Omental fat pad (tissue), 4 donors: ENCODE data around the gene TMEM258. TPM values are rescaled to one million over a fixed set of nuclear protein-coding genes. Genes with fewer than 3 reads are reported as not detected.

Experiments used
- ATAC-seq: fragments of 150-250 bp; one replicate; pipeline ENCODE4 v1.9.1; 2016; ENCODE audit warnings: mild to moderate bottlenecking, moderate library complexity; ENCODE audit not compliant: low FRiP score
- DNase-seq: peaks from one replicate; pipeline ENCODE4 v3.0.0-alpha.2; 2019; ENCODE audit warnings: low spot score
- total RNA-seq, 4 donors: library from RNA; depleted of rRNA; stranded (reverse); fragments of >200 nt; gene quantifications; one replicate each; pipeline ENCODE4 v1.1.0, GENCODE V29; 2016
- TF ChIP-seq, protein P1 (sequence below), 3 donors: fragments of 450-650 bp; IDR thresholded peaks; one replicate each; pipeline ENCODE4 v1.5.1; 2016 to 2017; ENCODE audit warnings: antibody characterized with exemption in 3 of 3, mild to moderate bottlenecking in 3 of 3, moderate library complexity in 2 of 3

TMEM258 gene
- total RNA-seq = 10 to 100 TPM; 27.9 to 52.6 (median 43.4) TPM

- DNase-seq (peak; percentile 81), ATAC-seq (peak; percentile 67)
- TF ChIP-seq, protein P1, sequence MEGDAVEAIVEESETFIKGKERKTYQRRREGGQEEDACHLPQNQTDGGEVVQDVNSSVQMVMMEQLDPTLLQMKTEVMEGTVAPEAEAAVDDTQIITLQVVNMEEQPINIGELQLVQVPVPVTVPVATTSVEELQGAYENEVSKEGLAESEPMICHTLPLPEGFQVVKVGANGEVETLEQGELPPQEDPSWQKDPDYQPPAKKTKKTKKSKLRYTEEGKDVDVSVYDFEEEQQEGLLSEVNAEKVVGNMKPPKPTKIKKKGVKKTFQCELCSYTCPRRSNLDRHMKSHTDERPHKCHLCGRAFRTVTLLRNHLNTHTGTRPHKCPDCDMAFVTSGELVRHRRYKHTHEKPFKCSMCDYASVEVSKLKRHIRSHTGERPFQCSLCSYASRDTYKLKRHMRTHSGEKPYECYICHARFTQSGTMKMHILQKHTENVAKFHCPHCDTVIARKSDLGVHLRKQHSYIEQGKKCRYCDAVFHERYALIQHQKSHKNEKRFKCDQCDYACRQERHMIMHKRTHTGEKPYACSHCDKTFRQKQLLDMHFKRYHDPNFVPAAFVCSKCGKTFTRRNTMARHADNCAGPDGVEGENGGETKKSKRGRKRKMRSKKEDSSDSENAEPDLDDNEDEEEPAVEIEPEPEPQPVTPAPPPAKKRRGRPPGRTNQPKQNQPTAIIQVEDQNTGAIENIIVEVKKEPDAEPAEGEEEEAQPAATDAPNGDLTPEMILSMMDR (IDR thresholded peaks at IDR 0.05) = no peak
Observed at GRCh38 chr11:61792310-61793082, at the start of gene TMEM258, which contains the start of gene FEN1. Gene TMEM258, minus strand, starts transcription at chr11:61792599. Its CDS starts 41 bp downstream, at chr11:61792558. Gene FEN1, plus strand, starts transcription at chr11:61792911. Its CDS starts 2,451 bp downstream, at chr11:61795362.

DNA sequence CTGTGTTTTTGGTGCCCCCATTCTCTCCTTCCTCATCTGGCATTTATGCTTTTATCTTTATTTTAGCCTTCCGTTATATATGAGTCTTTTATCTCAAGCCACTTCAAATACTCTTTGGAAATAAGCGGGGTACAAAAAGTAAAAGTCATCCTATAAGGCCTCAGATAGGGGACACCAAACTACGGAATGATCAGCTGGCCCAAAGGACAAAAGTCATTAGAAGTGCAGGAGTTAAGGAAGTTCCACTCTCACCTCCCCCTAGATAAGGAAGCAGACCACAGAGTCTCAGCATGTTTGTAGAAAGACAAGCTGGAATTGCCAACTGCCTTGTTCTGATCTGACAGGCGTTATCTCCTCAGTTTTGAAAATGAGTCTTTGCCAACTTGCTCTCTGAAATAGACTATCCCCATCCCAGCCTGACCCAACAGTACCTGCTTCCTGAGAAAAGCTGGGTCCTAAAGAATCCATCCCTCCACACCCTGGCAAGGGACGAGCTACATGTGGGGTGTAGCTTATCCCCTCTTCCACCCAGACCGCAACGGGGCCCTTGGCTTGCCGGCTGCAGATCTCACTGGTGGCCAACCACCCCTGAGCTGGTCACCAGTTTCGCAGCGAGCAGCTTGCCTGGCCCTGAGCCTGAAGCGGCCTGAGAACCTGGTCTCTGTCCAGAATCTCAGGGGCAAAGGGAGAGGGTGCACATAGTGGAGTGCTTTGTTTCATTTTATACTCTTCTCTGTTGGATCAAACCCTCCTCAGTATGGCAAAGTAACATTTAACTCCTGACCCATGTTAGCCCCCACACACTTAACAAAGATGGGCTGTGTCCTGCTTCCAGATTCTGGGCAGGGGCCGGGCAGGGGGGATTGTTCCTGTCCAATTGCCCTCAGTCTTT is 49.5 kb upstream of the TMEM258 start:
- peak; percentile 9 for ATAC-seq
- TF ChIP-seq, protein P1 (IDR thresholded peaks at IDR 0.05) = no peak
- DNase-seq = no peak

DNA sequence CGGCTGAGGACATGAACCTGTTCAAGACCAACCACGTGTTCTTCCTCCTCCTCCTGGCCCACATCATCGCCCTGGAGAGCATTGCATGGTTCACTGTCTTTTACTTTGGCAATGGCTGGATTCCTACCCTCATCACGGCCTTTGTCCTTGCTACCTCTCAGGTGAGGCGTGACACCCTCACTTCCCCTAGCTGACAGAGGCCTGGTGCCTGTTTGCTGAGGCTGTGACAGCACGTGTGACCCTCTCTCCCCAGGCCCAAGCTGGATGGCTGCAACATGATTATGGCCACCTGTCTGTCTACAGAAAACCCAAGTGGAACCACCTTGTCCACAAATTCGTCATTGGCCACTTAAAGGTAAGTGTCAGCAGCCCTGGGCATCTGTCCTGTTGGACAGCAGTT is 48.0 kb upstream of the TMEM258 start:
- DNase-seq (no peak), ATAC-seq (no peak)
- TF ChIP-seq, protein P1 (IDR thresholded peaks at IDR 0.05) = no peak

GRCh38 chr11:61839742-61840141 is 47.3 kb upstream of the TMEM258 start:
- ATAC-seq (no peak), DNase-seq (no peak)
- TF ChIP-seq, protein P1 (IDR thresholded peaks at IDR 0.05) = no peak

DNA sequence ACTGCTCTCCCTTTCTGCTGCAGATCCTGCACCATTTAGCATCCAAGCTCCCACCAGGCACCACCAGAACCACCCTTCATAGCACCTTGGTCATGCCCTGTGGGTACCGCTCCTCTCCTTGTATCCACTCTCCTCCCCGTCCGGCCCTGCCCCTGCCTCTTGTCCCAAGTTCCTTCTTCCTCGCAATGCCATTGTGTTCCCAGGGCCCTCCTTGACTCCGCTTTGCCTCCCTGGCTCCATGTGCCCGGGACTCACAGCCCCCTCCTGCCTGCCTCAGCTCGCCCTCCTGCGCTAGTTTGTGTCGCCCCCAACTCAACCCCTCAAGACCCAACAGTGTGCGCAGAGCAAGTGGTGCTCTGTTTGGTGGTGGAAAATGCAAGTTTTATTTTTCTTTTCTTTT is 46.5 kb upstream of the TMEM258 start:
- DNase-seq = no peak
- no peak for ATAC-seq
- TF ChIP-seq, protein P1 (IDR thresholded peaks at IDR 0.05) = no peak

GRCh38 chr11:61838501-61838900 is 46.1 kb upstream of the TMEM258 start:
- TF ChIP-seq, protein P1 (IDR thresholded peaks at IDR 0.05) = no peak
- ATAC-seq (no peak), DNase-seq (no peak)
